Memory B cell (primary cell): Measurements from ENCODE around the gene KRTAP26-1.

Experiments
- ATAC-seq: fragments of 150-1000 bp; cut with Tn5 transposase; 2 replicates; pipeline ENCODE4 v1.10.0; 2021; ENCODE audit warnings: low read depth, mild to moderate bottlenecking, moderate library complexity
- DNase-seq, 2 donors: peaks; one replicate each; pipeline ENCODE4 v3.0.0; 2022; ENCODE audit warnings: low spot score in 2 of 2
- H3K27ac Mint-ChIP-seq: one replicate; pipeline ENCODE4 v1.8.0; 2022; ENCODE audit warnings: mild to moderate bottlenecking, moderate library complexity, mixed read lengths
- H3K27me3 Mint-ChIP-seq: one replicate; pipeline ENCODE4 v1.8.0; 2022; ENCODE audit warnings: mixed read lengths
- H3K36me3 Mint-ChIP-seq: one replicate; pipeline ENCODE4 v1.8.0; 2022; ENCODE audit warnings: mild to moderate bottlenecking, mixed read lengths
- H3K4me1 Mint-ChIP-seq: one replicate; pipeline ENCODE4 v1.8.0; 2022; ENCODE audit warnings: mixed read lengths
- H3K4me3 Mint-ChIP-seq: one replicate; pipeline ENCODE4 v1.8.0; 2022; ENCODE audit warnings: mild to moderate bottlenecking, moderate library complexity, mixed read lengths
- H3K9me3 Mint-ChIP-seq: one replicate; pipeline ENCODE4 v1.8.0; 2022; ENCODE audit warnings: mixed read lengths

Gene KRTAP26-1

GRCh38 chr21:30329203-30329875, 9.2 kb upstream of the KRTAP26-1 start:
- H3K9me3 Mint-ChIP-seq, result peaks cover 2% of the 10 kb centered on the region
- no peak overlapping the region for H3K27ac Mint-ChIP-seq
- no peaks in the 10 kb centered on the region for H3K4me1 Mint-ChIP-seq
- DNase-seq (no peak), ATAC-seq (no peak)
- H3K27me3 Mint-ChIP-seq, result no peaks in the 10 kb centered on the region
- H3K36me3 Mint-ChIP-seq, result no peaks in the 10 kb centered on the region
- no peak overlapping the region for H3K4me3 Mint-ChIP-seq

- DNase-seq (no peak), ATAC-seq (no peak)
- peaks cover 2% of the 10 kb centered on the region for H3K9me3 Mint-ChIP-seq
- no peaks in the 10 kb centered on the region for H3K36me3 Mint-ChIP-seq
- H3K4me1 Mint-ChIP-seq, result no peaks in the 10 kb centered on the region
- H3K27me3 Mint-ChIP-seq, result no peaks in the 10 kb centered on the region
- no peak overlapping the region for H3K27ac Mint-ChIP-seq
- no peak overlapping the region for H3K4me3 Mint-ChIP-seq
These were observed 6.3 kb upstream of the KRTAP26-1 start for GRCh38 chr21:30326390-30326789.

GRCh38 chr21:30315701-30316100, 4.4 kb downstream of the KRTAP26-1 start:
- no peak overlapping the region for H3K27ac Mint-ChIP-seq
- no peaks in the 10 kb centered on the region for H3K4me1 Mint-ChIP-seq
- peaks cover 3% of the 10 kb centered on the region for H3K9me3 Mint-ChIP-seq
- no peaks in the 10 kb centered on the region for H3K36me3 Mint-ChIP-seq
- no peak overlapping the region for H3K4me3 Mint-ChIP-seq
- DNase-seq (no peak), ATAC-seq (no peak)
- H3K27me3 Mint-ChIP-seq, result no peaks in the 10 kb centered on the region

GRCh38 chr21:30306884-30307283, 13.2 kb downstream of the KRTAP26-1 start:
- ATAC-seq (no peak), DNase-seq (no peak)
- no peaks in the 10 kb centered on the region for H3K36me3 Mint-ChIP-seq
- no peaks in the 10 kb centered on the region for H3K4me1 Mint-ChIP-seq
- H3K27ac Mint-ChIP-seq, result no peak overlapping the region
- H3K9me3 Mint-ChIP-seq, result peaks cover 1% of the 10 kb centered on the region
- no peak overlapping the region for H3K4me3 Mint-ChIP-seq
- H3K27me3 Mint-ChIP-seq, result no peaks in the 10 kb centered on the region

GRCh38 chr21:30305136-30305535, 15.0 kb downstream of the KRTAP26-1 start:
- no peaks in the 10 kb centered on the region for H3K4me1 Mint-ChIP-seq
- no peaks in the 10 kb centered on the region for H3K36me3 Mint-ChIP-seq
- no peak overlapping the region for H3K4me3 Mint-ChIP-seq
- H3K27ac Mint-ChIP-seq, result no peak overlapping the region
- DNase-seq, result no peak
- H3K9me3 Mint-ChIP-seq, result peaks cover 6% of the 10 kb centered on the region
- H3K27me3 Mint-ChIP-seq, result no peaks in the 10 kb centered on the region
- ATAC-seq, result no peak

- no peak within 1 kb of the TSS for H3K27ac Mint-ChIP-seq
- H3K4me1 Mint-ChIP-seq, result no peaks in the 10 kb centered on the region
- no peaks in the 10 kb centered on the region for H3K27me3 Mint-ChIP-seq
- peaks cover 4% of the 10 kb centered on the region for H3K9me3 Mint-ChIP-seq
- H3K36me3 Mint-ChIP-seq, result no peaks in the 10 kb centered on the region
- H3K4me3 Mint-ChIP-seq, result no peak within 1 kb of the TSS
- DNase-seq (no peak), ATAC-seq (no peak)
These were observed 30.9 kb downstream of the KRTAP26-1 start, which contains the start of gene KRTAP25-1 for GRCh38 chr21:30289215-30289614. Gene KRTAP25-1, minus strand, starts transcription at chr21:30289514. Its CDS starts 24 bp downstream, at chr21:30289490.

GRCh38 chr21:30282850-30283249, 37.3 kb downstream of the KRTAP26-1 start, which contains the start of gene KRTAP24-1:
Gene KRTAP24-1, minus strand, starts transcription at chr21:30282950. Its CDS starts 18 bp downstream, at chr21:30282932.
- no peaks in the 10 kb centered on the region for H3K27me3 Mint-ChIP-seq

GRCh38 chr21:30271611-30272010, 48.5 kb downstream of the KRTAP26-1 start:
- no peak for DNase-seq
- Mint-ChIP-seq H3K9me3 (no peaks in the 10 kb centered on the region), H3K4me1 (no peaks in the 10 kb centered on the region), H3K27ac (no peak overlapping the region), H3K36me3 (no peaks in the 10 kb centered on the region), H3K4me3 (no peak overlapping the region), H3K27me3 (no peaks in the 10 kb centered on the region)
- no peak for ATAC-seq

More at GRCh38 chr21:30282850-30283249, 37.3 kb downstream of the KRTAP26-1 start, which contains the start of gene KRTAP24-1:
- DNase-seq, result no peak
- H3K4me3 Mint-ChIP-seq, result no peak within 1 kb of the TSS
- H3K27ac Mint-ChIP-seq, result no peak within 1 kb of the TSS
- H3K36me3 Mint-ChIP-seq, result no peaks in the 10 kb centered on the region
- H3K4me1 Mint-ChIP-seq, result no peaks in the 10 kb centered on the region
- peaks cover 4% of the 10 kb centered on the region for H3K9me3 Mint-ChIP-seq
- ATAC-seq, result no peak

GRCh38 chr21:30271156-30271555, 49.0 kb downstream of the KRTAP26-1 start:
- Mint-ChIP-seq H3K27me3 (no peaks in the 10 kb centered on the region), H3K9me3 (no peaks in the 10 kb centered on the region), H3K4me3 (no peak overlapping the region), H3K27ac (no peak overlapping the region), H3K36me3 (no peaks in the 10 kb centered on the region), H3K4me1 (no peaks in the 10 kb centered on the region)
- ATAC-seq, result no peak
- DNase-seq, result no peak

GRCh38 chr21:30269803-30270530, 50.1 kb downstream of the KRTAP26-1 start:
- H3K27ac Mint-ChIP-seq, result no peak overlapping the region
- H3K9me3 Mint-ChIP-seq, result peaks cover 3% of the 10 kb centered on the region
- no peaks in the 10 kb centered on the region for H3K27me3 Mint-ChIP-seq
- no peaks in the 10 kb centered on the region for H3K36me3 Mint-ChIP-seq
- ATAC-seq (no peak), DNase-seq (no peak)
- no peak overlapping the region for H3K4me3 Mint-ChIP-seq
- H3K4me1 Mint-ChIP-seq, result no peaks in the 10 kb centered on the region
